K562 (cell line): ENCODE results near the gene GCNT2.

Experiments
- RNF2 ChIP-seq: sonication (generic); IDR thresholded peaks from 2 replicates; pipeline ENCODE4 v1.6.1; 2016
- TF ChIP-seq, protein P1 (sequence below), 2 experiments: IDR thresholded peaks; 2 replicates each; pipeline ENCODE4 v1.6.1; 2012; ENCODE audit warnings: improper control_type of control experiment in 2 of 2, low read depth in 2 of 2, low read length in 2 of 2, borderline replicate concordance in 1 of 2
- TF ChIP-seq, protein P2 (sequence below), 2 experiments: fragments of 450-650 bp in 1 of 2; sonication (generic) in 1 of 2; formaldehyde crosslinking in 1 of 2; IDR thresholded peaks; 2 replicates each; pipeline versions ENCODE4 v1.7.1 to v1.9.0; 2016 to 2022; ENCODE audit warnings: inconsistent platforms in 1 of 2, mild to moderate bottlenecking in 1 of 2, missing genetic modification reagents in 1 of 2

DNA sequence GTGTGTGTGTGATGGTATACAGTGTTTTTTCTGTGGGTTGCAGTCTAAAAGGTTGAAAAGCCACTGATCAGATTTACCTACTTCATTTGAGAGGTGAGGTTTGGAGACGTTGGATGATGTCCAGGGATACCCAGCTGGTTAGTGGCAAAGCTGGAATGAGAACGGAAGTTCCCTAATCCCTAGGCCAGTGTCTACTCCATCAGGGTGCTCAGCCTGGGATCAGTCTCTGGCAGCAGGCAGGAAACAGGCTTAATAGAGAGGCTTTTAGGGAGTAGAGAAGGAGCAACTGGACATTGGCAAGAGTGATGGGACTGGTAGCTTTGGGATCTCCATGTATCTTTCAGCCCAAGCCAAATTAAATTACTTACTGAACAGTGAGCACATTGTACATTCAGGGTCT, 92.6 kb downstream of the GCNT2 start:
- no peak for TF ChIP-seq RNF2
- TF ChIP-seq, protein P1, sequence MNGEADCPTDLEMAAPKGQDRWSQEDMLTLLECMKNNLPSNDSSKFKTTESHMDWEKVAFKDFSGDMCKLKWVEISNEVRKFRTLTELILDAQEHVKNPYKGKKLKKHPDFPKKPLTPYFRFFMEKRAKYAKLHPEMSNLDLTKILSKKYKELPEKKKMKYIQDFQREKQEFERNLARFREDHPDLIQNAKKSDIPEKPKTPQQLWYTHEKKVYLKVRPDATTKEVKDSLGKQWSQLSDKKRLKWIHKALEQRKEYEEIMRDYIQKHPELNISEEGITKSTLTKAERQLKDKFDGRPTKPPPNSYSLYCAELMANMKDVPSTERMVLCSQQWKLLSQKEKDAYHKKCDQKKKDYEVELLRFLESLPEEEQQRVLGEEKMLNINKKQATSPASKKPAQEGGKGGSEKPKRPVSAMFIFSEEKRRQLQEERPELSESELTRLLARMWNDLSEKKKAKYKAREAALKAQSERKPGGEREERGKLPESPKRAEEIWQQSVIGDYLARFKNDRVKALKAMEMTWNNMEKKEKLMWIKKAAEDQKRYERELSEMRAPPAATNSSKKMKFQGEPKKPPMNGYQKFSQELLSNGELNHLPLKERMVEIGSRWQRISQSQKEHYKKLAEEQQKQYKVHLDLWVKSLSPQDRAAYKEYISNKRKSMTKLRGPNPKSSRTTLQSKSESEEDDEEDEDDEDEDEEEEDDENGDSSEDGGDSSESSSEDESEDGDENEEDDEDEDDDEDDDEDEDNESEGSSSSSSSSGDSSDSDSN (IDR thresholded peaks at IDR 0.05; ENCODE audit: borderline replicate concordance in 1 of 2, low read depth in 2 of 2, low read length in 2 of 2): no peak
- TF ChIP-seq, protein P2, sequence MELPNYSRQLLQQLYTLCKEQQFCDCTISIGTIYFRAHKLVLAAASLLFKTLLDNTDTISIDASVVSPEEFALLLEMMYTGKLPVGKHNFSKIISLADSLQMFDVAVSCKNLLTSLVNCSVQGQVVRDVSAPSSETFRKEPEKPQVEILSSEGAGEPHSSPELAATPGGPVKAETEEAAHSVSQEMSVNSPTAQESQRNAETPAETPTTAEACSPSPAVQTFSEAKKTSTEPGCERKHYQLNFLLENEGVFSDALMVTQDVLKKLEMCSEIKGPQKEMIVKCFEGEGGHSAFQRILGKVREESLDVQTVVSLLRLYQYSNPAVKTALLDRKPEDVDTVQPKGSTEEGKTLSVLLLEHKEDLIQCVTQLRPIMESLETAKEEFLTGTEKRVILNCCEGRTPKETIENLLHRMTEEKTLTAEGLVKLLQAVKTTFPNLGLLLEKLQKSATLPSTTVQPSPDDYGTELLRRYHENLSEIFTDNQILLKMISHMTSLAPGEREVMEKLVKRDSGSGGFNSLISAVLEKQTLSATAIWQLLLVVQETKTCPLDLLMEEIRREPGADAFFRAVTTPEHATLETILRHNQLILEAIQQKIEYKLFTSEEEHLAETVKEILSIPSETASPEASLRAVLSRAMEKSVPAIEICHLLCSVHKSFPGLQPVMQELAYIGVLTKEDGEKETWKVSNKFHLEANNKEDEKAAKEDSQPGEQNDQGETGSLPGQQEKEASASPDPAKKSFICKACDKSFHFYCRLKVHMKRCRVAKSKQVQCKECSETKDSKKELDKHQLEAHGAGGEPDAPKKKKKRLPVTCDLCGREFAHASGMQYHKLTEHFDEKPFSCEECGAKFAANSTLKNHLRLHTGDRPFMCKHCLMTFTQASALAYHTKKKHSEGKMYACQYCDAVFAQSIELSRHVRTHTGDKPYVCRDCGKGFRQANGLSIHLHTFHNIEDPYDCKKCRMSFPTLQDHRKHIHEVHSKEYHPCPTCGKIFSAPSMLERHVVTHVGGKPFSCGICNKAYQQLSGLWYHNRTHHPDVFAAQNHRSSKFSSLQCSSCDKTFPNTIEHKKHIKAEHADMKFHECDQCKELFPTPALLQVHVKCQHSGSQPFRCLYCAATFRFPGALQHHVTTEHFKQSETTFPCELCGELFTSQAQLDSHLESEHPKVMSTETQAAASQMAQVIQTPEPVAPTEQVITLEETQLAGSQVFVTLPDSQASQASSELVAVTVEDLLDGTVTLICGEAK (IDR thresholded peaks at IDR 0.05): no peak
- TF ChIP-seq, protein P2 (CRISPR knock-in tag; IDR thresholded peaks at IDR 0.05): no peak
